Mesendoderm (in vitro differentiated cells): ENCODE data around the gene PRKAR1B.
"Not testable (repeated sequence)": the region's sequence is repeated elsewhere in the genome, so short reads cannot be mapped to it uniquely, and the experiment has no call there.

Experiments used
- DNase-seq: peaks from one replicate; pipeline ENCODE4 v3.0.0; 2013
- H2AK5ac ChIP-seq: 2 replicates; pipeline ENCODE4 v1.6.1; 2013; ENCODE audit warnings: low read length, inconsistent platforms
- H2BK120ac ChIP-seq: 2 replicates; pipeline ENCODE4 v1.6.1; 2013; ENCODE audit warnings: low read depth, mild to moderate bottlenecking, low read length, moderate library complexity, mixed read lengths
- H2BK15ac ChIP-seq: replicated peaks from 2 replicates; pipeline ENCODE4 v1.6.1; 2013; ENCODE audit warnings: low read depth, mild to moderate bottlenecking, moderate library complexity
- H2BK5ac ChIP-seq: 2 replicates; pipeline ENCODE4 v1.6.1; 2013; ENCODE audit warnings: low read length, inconsistent platforms
- H3K18ac ChIP-seq: 2 replicates; pipeline ENCODE4 v1.6.1; 2013; ENCODE audit warnings: mild to moderate bottlenecking, low read length, mixed read lengths
- H3K23ac ChIP-seq: one replicate; pipeline ENCODE4 v1.6.1; 2013; ENCODE audit warnings: low read length
- H3K27ac ChIP-seq: 2 replicates; pipeline ENCODE4 v1.5.1; 2013; ENCODE audit warnings: low read depth, mild to moderate bottlenecking, inconsistent platforms, low read length, moderate library complexity
- H3K27me3 ChIP-seq: 2 replicates; pipeline ENCODE4 v1.6.1; 2013; ENCODE audit warnings: low read length, control low read depth, mild to moderate bottlenecking, inconsistent platforms; ENCODE audit not compliant: insufficient read depth, poor library complexity
- H3K36me3 ChIP-seq: 2 replicates; pipeline ENCODE4 v1.6.1; 2013; ENCODE audit warnings: low read length, inconsistent platforms; ENCODE audit not compliant: control insufficient read depth, insufficient read depth
- H3K4ac ChIP-seq: one replicate; pipeline ENCODE4 v1.6.1; 2013; ENCODE audit warnings: low read depth, mild to moderate bottlenecking, low read length, moderate library complexity
- H3K4me1 ChIP-seq: 2 replicates; pipeline ENCODE4 v1.6.1; 2013; ENCODE audit warnings: low read depth, low read length, inconsistent platforms; ENCODE audit not compliant: control insufficient read depth
- H3K4me2 ChIP-seq: 2 replicates; pipeline ENCODE4 v1.6.1; 2013; ENCODE audit warnings: low read length
- H3K4me3 ChIP-seq: 2 replicates; pipeline ENCODE4 v1.5.1; 2013; ENCODE audit warnings: mild to moderate bottlenecking, low read length
- H3K56ac ChIP-seq: one replicate; pipeline ENCODE4 v1.6.1; 2013; ENCODE audit warnings: low read length
- H3K79me1 ChIP-seq: 2 replicates; pipeline ENCODE4 v1.6.1; 2013; ENCODE audit warnings: low read length, inconsistent platforms
- H3K79me2 ChIP-seq: 2 replicates; pipeline ENCODE4 v1.6.1; 2013; ENCODE audit warnings: mild to moderate bottlenecking, low read length; ENCODE audit not compliant: control insufficient read depth, insufficient read depth
- H3K9ac ChIP-seq: 2 replicates; pipeline ENCODE4 v1.6.1; 2013; ENCODE audit warnings: low read length, inconsistent platforms
- H4K5ac ChIP-seq: one replicate; pipeline ENCODE4 v1.6.1; 2013; ENCODE audit warnings: low read length
- H4K8ac ChIP-seq: one replicate; pipeline ENCODE4 v1.6.1; 2013; ENCODE audit warnings: low read depth, mild to moderate bottlenecking, control low read depth, low read length, moderate library complexity
- WGBS: extraction: QIAGEN DNeasy Blood & Tissue Kit; methylation state at CpG from one replicate; pipeline ENCODE4 v1.1.7; 2013; ENCODE audit warnings: low lambda C conversion rate, missing lambda C conversion rate; ENCODE audit not compliant: insufficient coverage; ENCODE audit errors: extremely low coverage; 5-methylcytosine and 5-hydroxymethylcytosine counted together

PRKAR1B gene

DNA sequence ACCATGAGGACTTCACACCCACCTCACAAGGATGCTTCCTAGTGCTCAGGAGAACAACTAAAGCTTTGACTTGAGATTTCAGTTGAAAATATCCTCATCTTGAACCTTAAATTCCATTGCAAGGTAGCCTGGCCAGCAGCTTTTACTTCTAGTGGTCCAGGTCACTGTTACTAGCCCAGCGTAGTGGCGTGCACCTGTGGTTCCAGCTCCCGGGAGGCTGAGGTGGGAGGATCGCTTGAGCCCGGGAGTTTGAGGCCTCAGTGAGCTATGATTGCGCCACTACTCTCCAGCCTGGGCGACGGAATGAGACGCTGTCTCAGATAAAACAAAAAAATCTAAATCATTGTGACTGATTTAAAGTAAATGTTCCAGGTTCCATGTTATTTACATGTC, 28.3 kb upstream of the PRKAR1B start:
- Histone ChIP-seq H2AK5ac (no peak overlapping the region), H4K5ac (no peak overlapping the region), H3K56ac (no peak overlapping the region), H3K18ac (no peak overlapping the region), H3K27me3 (no peaks in the 10 kb centered on the region), H3K27ac (no peak overlapping the region), H3K9ac (no peak overlapping the region), H2BK5ac (no peak overlapping the region), H2BK120ac (no peak overlapping the region), H4K8ac (no peak overlapping the region), H3K4me1 (no peaks in the 10 kb centered on the region), H3K4me2 (no peak overlapping the region), H3K4ac (no peak overlapping the region), H3K4me3 (no peak overlapping the region), H3K36me3 (peaks cover 10% of the 10 kb centered on the region), H3K23ac (no peak overlapping the region), H3K79me2 (no peaks in the 10 kb centered on the region), H2BK15ac (no peak overlapping the region), H3K79me1 (no peaks in the 10 kb centered on the region)
- DNase-seq = no peak
- no CpG with 5 or more reads among the region's 9 CpGs for WGBS

DNA sequence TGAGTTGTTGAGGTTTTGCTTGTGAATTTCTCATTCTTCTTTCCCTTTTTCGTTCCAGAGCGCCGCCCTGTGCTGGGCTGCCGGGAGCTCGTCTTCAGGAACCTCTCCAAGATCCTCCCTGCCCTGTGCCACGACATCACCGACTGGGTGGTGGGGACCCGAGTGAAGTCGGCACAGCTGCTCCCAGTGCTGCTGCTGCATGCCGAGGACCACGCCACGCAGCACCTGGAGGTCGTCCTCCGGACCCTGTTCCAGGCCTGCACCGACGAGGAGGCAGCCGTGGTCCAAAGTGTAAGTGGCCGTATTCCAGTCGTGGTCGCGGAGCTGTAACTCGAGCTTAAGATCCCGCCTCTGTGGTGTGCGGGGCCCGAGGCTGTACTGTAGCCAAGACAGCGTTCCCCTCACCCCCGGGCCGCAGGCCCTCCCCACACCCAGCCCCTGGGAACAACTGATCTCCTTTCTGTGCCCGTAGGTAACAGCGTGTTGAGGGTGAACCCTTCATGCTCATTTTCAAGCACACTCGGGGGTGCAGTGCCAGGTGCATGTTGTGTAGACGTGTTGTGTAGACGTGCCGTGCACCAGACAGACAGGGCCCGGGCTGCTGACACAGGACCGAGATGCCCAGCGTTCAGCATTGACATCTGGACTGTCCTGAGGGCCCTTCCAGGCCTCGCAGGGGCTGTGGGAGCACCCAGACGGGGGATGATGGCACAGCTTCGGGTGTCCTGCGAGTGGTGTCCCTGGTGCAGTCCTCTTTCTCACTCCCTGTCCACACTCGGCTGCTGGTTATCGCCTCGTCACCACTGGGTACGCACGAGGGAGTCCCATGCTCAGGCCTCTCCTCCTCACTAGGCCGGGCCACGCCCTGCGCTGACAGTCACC, 27.7 kb upstream of the PRKAR1B start:
- Histone ChIP-seq H3K4me3 (no peak overlapping the region), H3K27ac (no peak overlapping the region), H2AK5ac (no peak overlapping the region), H3K27me3 (no peaks in the 10 kb centered on the region), H3K56ac (no peak overlapping the region), H3K9ac (no peak overlapping the region), H3K4me1 (no peaks in the 10 kb centered on the region), H4K5ac (no peak overlapping the region), H3K79me2 (no peaks in the 10 kb centered on the region), H2BK5ac (no peak overlapping the region), H2BK15ac (no peak overlapping the region), H3K36me3 (peaks cover 13% of the 10 kb centered on the region), H4K8ac (no peak overlapping the region), H3K4me2 (no peak overlapping the region), H2BK120ac (no peak overlapping the region), H3K18ac (no peak overlapping the region), H3K4ac (no peak overlapping the region), H3K79me1 (peaks cover 2% of the 10 kb centered on the region), H3K23ac (no peak overlapping the region)
- WGBS = no CpG with 5 or more reads among the region's 49 CpGs
- no peak for DNase-seq

DNA sequence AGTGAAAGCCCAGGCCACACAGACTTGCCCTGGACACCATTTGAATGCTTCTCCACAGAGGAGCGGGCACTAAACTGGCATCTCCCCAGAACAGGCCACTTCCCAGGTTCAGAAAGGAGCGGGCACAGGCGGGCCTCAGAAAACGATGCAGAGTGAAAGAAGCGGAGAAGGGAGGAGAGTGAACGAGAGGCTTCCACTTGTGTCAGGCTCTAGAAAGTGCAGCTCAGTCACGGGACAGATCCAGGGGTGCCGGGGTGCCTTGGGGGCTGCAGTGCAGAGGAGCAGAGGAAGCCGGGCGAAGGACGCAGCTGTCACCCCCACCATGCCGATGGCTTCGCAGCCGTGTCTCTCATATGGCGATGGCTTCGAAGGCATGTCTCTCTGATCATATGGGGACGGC, 26.1 kb upstream of the PRKAR1B start:
- H2BK15ac ChIP-seq = no peak overlapping the region
- H3K4ac ChIP-seq = no peak overlapping the region
- H3K56ac ChIP-seq = no peak overlapping the region
- no peak overlapping the region for H4K5ac ChIP-seq
- peaks cover 9% of the 10 kb centered on the region for H3K36me3 ChIP-seq
- no peak overlapping the region for H3K9ac ChIP-seq
- H2AK5ac ChIP-seq = no peak overlapping the region
- no peak overlapping the region for H3K23ac ChIP-seq
- no CpG with 5 or more reads among the region's 17 CpGs for WGBS
- H3K4me3 ChIP-seq = no peak overlapping the region
- H3K27me3 ChIP-seq = no peaks in the 10 kb centered on the region
- H3K79me2 ChIP-seq = no peaks in the 10 kb centered on the region
- H4K8ac ChIP-seq = no peak overlapping the region
- no peak overlapping the region for H2BK5ac ChIP-seq
- no peaks in the 10 kb centered on the region for H3K4me1 ChIP-seq
- peaks cover 2% of the 10 kb centered on the region for H3K79me1 ChIP-seq
- H2BK120ac ChIP-seq = no peak overlapping the region
- no peak overlapping the region for H3K4me2 ChIP-seq
- H3K27ac ChIP-seq = no peak overlapping the region
- H3K18ac ChIP-seq = no peak overlapping the region
- no peak for DNase-seq

DNA sequence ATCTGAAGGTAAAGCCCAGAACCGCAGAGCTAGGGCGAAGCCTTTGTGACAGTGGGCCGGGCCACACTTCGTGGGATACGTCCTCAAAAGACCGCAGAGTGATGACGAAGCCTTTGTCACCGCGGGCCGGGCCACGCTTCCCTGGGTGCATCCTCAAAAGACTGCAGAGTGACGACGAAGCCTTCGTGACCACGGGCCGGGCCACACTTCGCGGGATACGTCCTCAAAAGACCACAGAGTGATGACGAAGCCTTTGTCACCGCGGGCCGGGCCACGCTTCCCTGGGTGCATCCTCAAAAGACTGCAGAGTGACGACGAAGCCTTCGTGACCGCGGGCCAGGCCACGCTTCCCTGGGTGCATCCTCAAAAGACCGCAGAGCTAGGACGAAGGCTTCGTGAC, 25.2 kb upstream of the PRKAR1B start:
- not testable (repeated sequence) for H3K4me2 ChIP-seq, H3K4ac ChIP-seq, H3K36me3 ChIP-seq, H3K27ac ChIP-seq, H2BK120ac ChIP-seq, H4K5ac ChIP-seq, H3K18ac ChIP-seq, H3K79me1 ChIP-seq, H4K8ac ChIP-seq, H2AK5ac ChIP-seq, H2BK15ac ChIP-seq, H3K56ac ChIP-seq, H3K4me1 ChIP-seq, H3K4me3 ChIP-seq, DNase-seq, H3K23ac ChIP-seq, H3K9ac ChIP-seq, H3K79me2 ChIP-seq, H2BK5ac ChIP-seq, H3K27me3 ChIP-seq
- WGBS = no CpG with 5 or more reads among the region's 33 CpGs

DNA sequence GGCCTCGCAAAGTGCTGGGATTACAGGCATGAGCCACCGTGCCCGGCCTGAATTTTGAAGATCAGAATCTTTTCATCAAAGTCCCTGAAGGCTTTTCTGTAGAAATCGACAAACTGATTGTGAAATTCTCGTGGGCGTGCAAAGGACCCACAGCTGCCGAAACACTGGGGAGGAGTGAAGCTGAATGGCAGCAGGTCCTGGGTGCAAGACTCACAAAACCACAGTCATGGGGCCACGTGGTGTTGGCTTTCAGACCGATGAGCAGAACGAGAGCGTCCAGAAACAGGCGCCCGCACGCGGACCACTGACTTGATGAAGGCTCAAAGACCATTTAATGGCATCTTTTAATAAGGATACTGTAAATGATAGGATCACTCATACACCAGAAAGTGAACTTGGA, 24.7 kb upstream of the PRKAR1B start:
- no peak overlapping the region for H4K8ac ChIP-seq
- no peak overlapping the region for H3K56ac ChIP-seq
- no peak overlapping the region for H2BK15ac ChIP-seq
- H3K27ac ChIP-seq = no peak overlapping the region
- H3K27me3 ChIP-seq = no peaks in the 10 kb centered on the region
- H3K36me3 ChIP-seq = peaks cover 7% of the 10 kb centered on the region
- peaks cover 8% of the 10 kb centered on the region for H3K79me1 ChIP-seq
- no peak overlapping the region for H3K4me2 ChIP-seq
- H3K79me2 ChIP-seq = peaks cover 5% of the 10 kb centered on the region
- no peak overlapping the region for H2BK120ac ChIP-seq
- H2BK5ac ChIP-seq = no peak overlapping the region
- H2AK5ac ChIP-seq = no peak overlapping the region
- no peak overlapping the region for H3K4me3 ChIP-seq
- H4K5ac ChIP-seq = no peak overlapping the region
- WGBS = no CpG with 5 or more reads among the region's 15 CpGs
- DNase-seq = no peak
- H3K4ac ChIP-seq = no peak overlapping the region
- H3K18ac ChIP-seq = no peak overlapping the region
- no peak overlapping the region for H3K9ac ChIP-seq
- H3K23ac ChIP-seq = no peak overlapping the region
- H3K4me1 ChIP-seq = no peaks in the 10 kb centered on the region
